HT-29 (cell line): ENCODE results near the gene EFCC1. TPM values are rescaled to one million over a fixed set of nuclear protein-coding genes. Genes with fewer than 3 reads are reported as not detected.
"Not testable (repeated sequence)": the region's sequence is repeated elsewhere in the genome, so short reads cannot be mapped to it uniquely, and the experiment has no call there.

Experiments used
- DNase-seq: peaks from one replicate; pipeline ENCODE4 v3.0.0-alpha.2; 2015; ENCODE audit warnings: low spot score
- total RNA-seq: library from RNA; depleted of rRNA; stranded (reverse); fragments of >200 nt; shearing (Covaris generic); gene quantifications from 2 replicates; pipeline ENCODE4 v1.2.3, GENCODE V29; 2014; rRNA removed

Gene EFCC1
- total RNA-seq, 1 experiment from 2014 or later = 0.25 TPM

GRCh38 chr3:129077222-129077621 is 76.1 kb downstream of the EFCC1 start:
- DNase-seq = peak; percentile 31

DNA sequence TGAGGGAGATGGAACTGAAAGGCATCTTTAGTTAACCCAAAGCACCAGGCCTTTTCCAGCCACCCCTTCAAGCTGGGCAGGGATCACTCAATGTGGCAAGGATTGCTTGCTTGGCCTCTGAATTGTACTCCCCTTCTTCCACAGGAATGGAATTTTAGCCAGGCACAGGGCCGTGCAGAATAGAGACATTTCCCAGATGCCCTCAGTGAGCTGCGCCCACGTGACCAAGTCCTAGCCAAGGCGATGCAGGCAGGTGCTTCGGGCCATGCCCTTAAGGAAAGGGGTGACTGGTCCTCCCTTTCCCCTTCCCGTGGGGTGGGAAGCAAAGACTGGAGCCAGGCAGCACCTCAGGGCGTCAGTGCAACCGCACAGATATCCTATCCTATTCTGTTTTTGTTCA is 77.4 kb downstream of the EFCC1 start:
- no peak for DNase-seq

DNA sequence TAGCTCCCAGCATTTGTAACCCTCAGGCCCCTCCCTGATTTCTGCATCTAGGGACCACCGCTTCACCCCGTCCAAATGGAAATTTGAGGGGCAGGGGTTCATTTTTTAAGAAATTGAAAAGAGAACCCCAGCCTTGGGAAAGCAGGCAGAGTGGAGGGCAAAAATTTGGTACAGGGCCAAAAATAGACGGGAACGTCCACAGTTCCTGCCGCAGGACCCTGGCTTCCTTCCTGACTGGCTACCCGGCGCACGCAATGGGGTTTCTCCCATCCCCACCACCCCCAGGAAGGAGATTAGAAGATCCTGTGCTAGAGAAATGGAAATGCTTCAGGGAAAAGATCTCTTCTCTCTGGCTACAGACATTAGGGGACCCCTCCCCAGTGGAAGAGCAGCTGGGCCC is 80.4 kb downstream of the EFCC1 start:
- DNase-seq = no peak

- no peak for DNase-seq
These were observed 80.9 kb downstream of the EFCC1 start for GRCh38 chr3:129082026-129082425.

DNA sequence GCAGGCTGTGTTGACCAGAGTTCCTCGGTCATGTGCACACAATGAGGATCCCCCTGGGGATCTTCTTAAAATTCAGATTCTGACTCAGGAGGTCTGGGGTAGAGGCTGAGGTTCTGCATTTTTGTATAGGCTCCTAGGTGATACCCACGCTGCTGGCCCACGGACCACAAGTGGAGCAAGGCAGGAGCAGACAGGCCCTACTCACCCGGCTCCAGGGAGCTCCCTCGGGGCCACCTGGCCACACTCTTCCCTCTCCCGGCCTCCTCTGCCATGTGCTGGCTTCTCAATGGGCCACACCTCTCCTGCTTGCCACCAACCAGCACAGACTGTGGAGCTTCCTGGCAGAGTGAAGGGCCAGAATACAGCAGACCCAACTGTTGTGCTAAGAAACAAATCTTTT is 83.4 kb downstream of the EFCC1 start:
- DNase-seq = no peak

GRCh38 chr3:129085165-129085715 is 84.1 kb downstream of the EFCC1 start:
- no peak for DNase-seq

DNA sequence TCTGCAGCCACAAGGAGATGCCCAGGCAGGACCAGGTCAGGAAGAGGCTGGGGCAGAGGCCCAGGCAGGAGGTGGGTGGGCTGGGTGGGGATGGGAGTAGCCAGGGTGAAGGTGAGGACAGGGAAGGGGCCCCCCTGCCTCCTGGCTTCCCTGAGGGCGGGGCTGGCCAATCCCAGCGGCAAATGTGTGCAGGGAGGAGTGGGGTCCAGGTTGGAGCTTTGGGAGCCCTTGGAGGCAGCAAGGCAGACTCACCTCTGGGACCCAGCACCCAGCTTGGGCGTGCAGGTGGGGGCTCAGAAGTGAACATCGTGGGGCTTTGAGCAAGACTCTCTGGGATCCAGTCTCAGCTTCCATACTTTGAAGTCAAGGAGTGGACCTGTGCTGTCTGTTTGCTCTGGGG is 84.7 kb downstream of the EFCC1 start:
- no peak for DNase-seq

DNA sequence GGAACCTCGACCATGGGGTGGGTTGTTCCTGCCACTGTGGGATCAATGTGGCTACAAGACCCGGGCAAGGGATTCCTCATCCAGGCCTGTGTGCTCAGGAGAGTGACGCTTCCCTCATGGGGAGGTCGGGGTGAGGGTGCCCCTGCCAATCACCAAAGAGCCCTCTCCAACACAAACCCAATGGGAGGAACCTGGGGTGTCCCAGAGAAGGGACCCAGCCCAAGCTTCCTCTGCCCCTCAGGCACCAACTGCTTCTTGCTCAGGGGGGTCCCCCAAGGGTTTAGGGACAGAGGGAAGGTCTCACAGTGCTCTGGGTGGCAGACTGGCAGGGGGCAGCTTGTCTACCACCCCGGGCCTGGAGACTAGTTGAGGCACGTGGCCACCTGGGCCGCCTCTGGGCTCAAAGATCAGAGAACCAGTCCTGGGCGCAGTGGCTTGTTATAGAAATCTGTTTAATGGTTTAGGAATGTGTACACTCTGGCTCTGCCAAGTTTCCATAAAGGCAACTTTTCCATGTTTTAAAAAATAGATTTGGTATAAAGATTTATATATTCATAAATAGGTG is 86.1 kb downstream of the EFCC1 start:
- no peak for DNase-seq

GRCh38 chr3:129087904-129088303 is 86.8 kb downstream of the EFCC1 start:
- DNase-seq = not testable (repeated sequence)

GRCh38 chr3:129088312-129088711 is 87.2 kb downstream of the EFCC1 start:
- not testable (repeated sequence) for DNase-seq

Other genes with a start within 250 kb of the EFCC1 start
- 86.2 and 94.1 TPM in 2 replicates for gene ACAD9, start 121.7 kb upstream of the EFCC1 start, total RNA-seq
- gene CFAP92, start 7.2 kb upstream of the EFCC1 start, total RNA-seq = 0.13 and 0.74 TPM in 2 replicates
- gene GP9, start 59.5 kb downstream of the EFCC1 start, total RNA-seq = not detected in 2 replicates
- gene RAB43, start 120.5 kb downstream of the EFCC1 start, total RNA-seq = 36.8 and 37.3 TPM in 2 replicates
- gene ISY1, start 159.8 kb downstream of the EFCC1 start, total RNA-seq = 24.2 and 25.2 TPM in 2 replicates
- 289 and 305 TPM in 2 replicates for gene CNBP, start 182.6 kb downstream of the EFCC1 start, total RNA-seq
- 186 and 190 TPM in 2 replicates for gene COPG1, start 248.3 kb downstream of the EFCC1 start, total RNA-seq